Trophoblast cell (in vitro differentiated cells and primary cell): ENCODE measurements around the gene HSP90AB1.
A peak's percentile ranks its signal among the peaks of the same experiment; 100 is the strongest.

Experiments
- DNase-seq, 2 donors: peaks; one replicate each; pipeline ENCODE4 v3.0.0-alpha.2; 2016
- H2AFZ ChIP-seq: 2 replicates; pipeline ENCODE4 v1.6.1; 2013; ENCODE audit warnings: low read length, moderate library complexity, mild to moderate bottlenecking; ENCODE audit not compliant: insufficient read depth, poor library complexity
- H2AK5ac ChIP-seq: 2 replicates; pipeline ENCODE4 v1.6.1; 2013; ENCODE audit warnings: mild to moderate bottlenecking, low read length
- H2BK120ac ChIP-seq: 2 replicates; pipeline ENCODE4 v1.6.1; 2013; ENCODE audit warnings: low read length, mild to moderate bottlenecking, moderate library complexity; ENCODE audit not compliant: insufficient read depth, poor library complexity
- H2BK12ac ChIP-seq: 2 replicates; pipeline ENCODE4 v1.6.1; 2013; ENCODE audit warnings: mild to moderate bottlenecking, low read length, moderate library complexity
- H2BK5ac ChIP-seq: 2 replicates; pipeline ENCODE4 v1.6.1; 2013; ENCODE audit warnings: low read length, low read depth, moderate library complexity, mild to moderate bottlenecking; ENCODE audit not compliant: poor library complexity
- H3K14ac ChIP-seq: 2 replicates; pipeline ENCODE4 v1.6.1; 2013; ENCODE audit warnings: mild to moderate bottlenecking, low read length
- H3K18ac ChIP-seq: 2 replicates; pipeline ENCODE4 v1.6.1; 2013; ENCODE audit warnings: mild to moderate bottlenecking, low read length
- H3K23ac ChIP-seq: 2 replicates; pipeline ENCODE4 v1.6.1; 2013; ENCODE audit warnings: low read length
- H3K27ac ChIP-seq: 2 replicates; pipeline ENCODE4 v1.5.1; 2013; ENCODE audit warnings: low read depth, mild to moderate bottlenecking, inconsistent platforms, low read length, moderate library complexity
- H3K27me3 ChIP-seq: 2 replicates; pipeline ENCODE4 v1.6.1; 2013; ENCODE audit warnings: inconsistent platforms, mild to moderate bottlenecking, low read length, moderate library complexity; ENCODE audit not compliant: insufficient read depth
- H3K36me3 ChIP-seq, 2 experiments: 1 replicate in 1 of 2; 2 replicates in 1 of 2; pipeline ENCODE4 v1.6.1; 2013; ENCODE audit warnings: low read length in 2 of 2, mild to moderate bottlenecking in 2 of 2, moderate library complexity in 1 of 2; ENCODE audit not compliant: insufficient read depth in 2 of 2, control insufficient read depth in 1 of 2
- H3K4ac ChIP-seq: 2 replicates; pipeline ENCODE4 v1.6.1; 2013; ENCODE audit warnings: low read depth, mild to moderate bottlenecking, low read length, moderate library complexity
- H3K4me1 ChIP-seq, 2 experiments: 1 replicate in 1 of 2; 2 replicates in 1 of 2; pipeline ENCODE4 v1.6.1; 2013; ENCODE audit warnings: low read length in 2 of 2, mild to moderate bottlenecking in 2 of 2, moderate library complexity in 1 of 2; ENCODE audit not compliant: insufficient read depth in 2 of 2, control insufficient read depth in 1 of 2
- H3K4me2 ChIP-seq: 2 replicates; pipeline ENCODE4 v1.6.1; 2013; ENCODE audit warnings: inconsistent platforms, mild to moderate bottlenecking, low read length, moderate library complexity
- H3K4me3 ChIP-seq: 2 replicates; pipeline ENCODE4 v1.5.1; 2013; ENCODE audit warnings: mild to moderate bottlenecking, low read depth, low read length, inconsistent platforms
- H3K79me1 ChIP-seq: one replicate; pipeline ENCODE4 v1.6.1; 2013; ENCODE audit warnings: low read length
- H3K79me2 ChIP-seq: 2 replicates; pipeline ENCODE4 v1.6.1; 2013; ENCODE audit warnings: low read length, mild to moderate bottlenecking; ENCODE audit not compliant: control insufficient read depth, insufficient read depth, poor library complexity
- H3K9ac ChIP-seq: 2 replicates; pipeline ENCODE4 v1.6.1; 2013; ENCODE audit warnings: mild to moderate bottlenecking, low read length
- H3K9me3 ChIP-seq: 2 replicates; pipeline ENCODE4 v1.6.1; 2013; ENCODE audit warnings: low read depth, mild to moderate bottlenecking, control low read depth, inconsistent platforms, low read length; ENCODE audit not compliant: insufficient read depth
- H4K12ac ChIP-seq: 2 replicates; pipeline ENCODE4 v1.6.1; 2013; ENCODE audit warnings: low read depth, mild to moderate bottlenecking, low read length, moderate library complexity
- H4K8ac ChIP-seq: 2 replicates; pipeline ENCODE4 v1.6.1; 2013; ENCODE audit warnings: low read depth, mild to moderate bottlenecking, low read length, moderate library complexity
- H4K91ac ChIP-seq: one replicate; pipeline ENCODE4 v1.6.1; 2013; ENCODE audit warnings: low read depth, mild to moderate bottlenecking, low read length, moderate library complexity
- WGBS: extraction: QIAGEN DNeasy Blood & Tissue Kit; methylation state at CpG from one replicate; pipeline ENCODE4 v1.1.7; 2013; ENCODE audit warnings: missing lambda C conversion rate; ENCODE audit not compliant: insufficient read length, insufficient coverage; ENCODE audit errors: extremely low coverage; 5-methylcytosine and 5-hydroxymethylcytosine counted together

The HSP90AB1 gene

GRCh38 chr6:44258325-44258863 lies 11.5 kb downstream of the HSP90AB1 start:
- no peak overlapping the region for H3K4me2 ChIP-seq
- H4K8ac ChIP-seq, result no peak overlapping the region
- H4K91ac ChIP-seq, result no peak overlapping the region
- no CpG with 5 or more reads among the region's 9 CpGs for WGBS
- H3K36me3 ChIP-seq, result peaks cover 36 to 44% of the 10 kb centered on the region in 2 experiments
- no peak overlapping the region for H2BK120ac ChIP-seq
- H2BK12ac ChIP-seq, result peak overlapping the region; percentile 20
- H4K12ac ChIP-seq, result no peak overlapping the region
- H2AK5ac ChIP-seq, result no peak overlapping the region
- no peak overlapping the region for H3K9ac ChIP-seq
- DNase-seq, result no peak
- no peaks in the 10 kb centered on the region for H3K9me3 ChIP-seq
- H3K18ac ChIP-seq, result no peak overlapping the region
- no peak overlapping the region for H3K4ac ChIP-seq
- no peaks in the 10 kb centered on the region for H3K27me3 ChIP-seq
- H2AFZ ChIP-seq, result no peak overlapping the region
- H3K79me2 ChIP-seq, result peaks cover 8% of the 10 kb centered on the region
- no peak overlapping the region for H3K23ac ChIP-seq
- H3K79me1 ChIP-seq, result peaks cover 9% of the 10 kb centered on the region
- no peak overlapping the region for H3K4me3 ChIP-seq
- peaks cover 17 to 18% of the 10 kb centered on the region in 2 experiments for H3K4me1 ChIP-seq
- no peak overlapping the region for H3K14ac ChIP-seq
- no peak overlapping the region for H2BK5ac ChIP-seq
- no peak overlapping the region for H3K27ac ChIP-seq

GRCh38 chr6:44258921-44259320 lies 12.0 kb downstream of the HSP90AB1 start:
- Histone ChIP-seq H4K91ac (no peak overlapping the region), H3K4me1 (peaks cover 23% of the 10 kb centered on the region in 2 experiments), H3K23ac (no peak overlapping the region), H3K79me2 (peaks cover 8% of the 10 kb centered on the region), H2AFZ (no peak overlapping the region), H2AK5ac (no peak overlapping the region), H3K9me3 (no peaks in the 10 kb centered on the region), H3K4me3 (no peak overlapping the region), H3K36me3 (peaks cover 34 to 41% of the 10 kb centered on the region in 2 experiments), H4K12ac (no peak overlapping the region), H3K79me1 (peaks cover 13% of the 10 kb centered on the region), H4K8ac (no peak overlapping the region), H3K14ac (no peak overlapping the region), H3K4me2 (no peak overlapping the region), H2BK120ac (no peak overlapping the region), H3K27me3 (no peaks in the 10 kb centered on the region), H3K9ac (no peak overlapping the region), H2BK12ac (no peak overlapping the region), H3K18ac (no peak overlapping the region), H2BK5ac (no peak overlapping the region), H3K27ac (no peak overlapping the region), H3K4ac (no peak overlapping the region)
- no CpG with 5 or more reads among the region's 3 CpGs for WGBS
- DNase-seq, result no peak

GRCh38 chr6:44260011-44260410 lies 13.1 kb downstream of the HSP90AB1 start:
- no peak overlapping the region for H3K14ac ChIP-seq
- WGBS, result no CpG with 5 or more reads among the region's 8 CpGs

GRCh38 chr6:44260451-44261297 lies 13.8 kb downstream of the HSP90AB1 start:
- no CpG with 5 or more reads among the region's 6 CpGs for WGBS
- no peak overlapping the region for H2BK120ac ChIP-seq
- no peak for DNase-seq

More at GRCh38 chr6:44260011-44260410, 13.1 kb downstream of the HSP90AB1 start:
- Histone ChIP-seq H3K36me3 (peaks cover 24 to 30% of the 10 kb centered on the region in 2 experiments), H4K8ac (no peak overlapping the region), H2AK5ac (no peak overlapping the region), H3K9me3 (no peaks in the 10 kb centered on the region), H3K27ac (no peak overlapping the region), H4K91ac (no peak overlapping the region), H3K4me1 (peaks cover 32 to 33% of the 10 kb centered on the region in 2 experiments), H3K79me2 (peaks cover 10% of the 10 kb centered on the region), H2AFZ (no peak overlapping the region), H2BK12ac (no peak overlapping the region), H3K4me2 (no peak overlapping the region), H2BK5ac (no peak overlapping the region), H3K4me3 (no peak overlapping the region), H3K23ac (no peak overlapping the region), H3K9ac (no peak overlapping the region), H2BK120ac (no peak overlapping the region), H3K18ac (no peak overlapping the region), H3K79me1 (peaks cover 15% of the 10 kb centered on the region), H3K27me3 (no peaks in the 10 kb centered on the region), H3K4ac (no peak overlapping the region), H4K12ac (no peak overlapping the region)
- no peak for DNase-seq

More at GRCh38 chr6:44260451-44261297, 13.8 kb downstream of the HSP90AB1 start:
- Histone ChIP-seq H4K91ac (no peak overlapping the region), H2BK12ac (no peak overlapping the region), H2AFZ (no peak overlapping the region), H3K4ac (no peak overlapping the region), H3K9ac (no peak overlapping the region), H3K36me3 (peaks cover 19 to 25% of the 10 kb centered on the region in 2 experiments), H3K27me3 (no peaks in the 10 kb centered on the region), H3K23ac (no peak overlapping the region), H3K4me3 (no peak overlapping the region), H3K4me1 (peaks cover 32 to 33% of the 10 kb centered on the region in 2 experiments), H3K79me1 (peaks cover 18% of the 10 kb centered on the region), H3K14ac (no peak overlapping the region), H4K12ac (no peak overlapping the region), H3K79me2 (peaks cover 12% of the 10 kb centered on the region), H2BK5ac (no peak overlapping the region), H3K4me2 (no peak overlapping the region), H3K18ac (no peak overlapping the region), H3K27ac (no peak overlapping the region), H2AK5ac (no peak overlapping the region), H3K9me3 (no peaks in the 10 kb centered on the region), H4K8ac (no peak overlapping the region)
